Colonic mucosa (tissue), 4 donors: ENCODE measurements around the gene TMEM43. TPM values are rescaled to one million over a fixed set of nuclear protein-coding genes. Genes with fewer than 3 reads are reported as not detected.
A peak's percentile ranks its signal among the peaks of the same experiment; 100 is the strongest.

Experiments
- DNase-seq: peaks from one replicate; pipeline ENCODE4 v3.0.0-alpha.2; 2020
- H3K27ac ChIP-seq: fragments of 200-600 bp; one replicate; pipeline ENCODE4 v1.8.0; 2021
- H3K27me3 ChIP-seq: fragments of 200-600 bp; one replicate; pipeline ENCODE4 v1.8.0; 2021
- H3K36me3 ChIP-seq: fragments of 200-600 bp; one replicate; pipeline ENCODE4 v1.8.0; 2021
- H3K4me1 ChIP-seq: fragments of 200-600 bp; one replicate; pipeline ENCODE4 v1.8.0; 2021; ENCODE audit warnings: mild to moderate bottlenecking
- H3K4me3 ChIP-seq: fragments of 200-600 bp; one replicate; pipeline ENCODE4 v1.8.0; 2021
- H3K9ac ChIP-seq, 2 donors: one replicate each; pipeline ENCODE4 v1.7.0; 2013; ENCODE audit warnings: control low read depth in 2 of 2, low read depth in 2 of 2, low read length in 2 of 2
- H3K9me3 ChIP-seq: fragments of 200-600 bp; one replicate; pipeline ENCODE4 v1.8.0; 2021
- CTCF ChIP-seq: fragments of 200-600 bp; IDR thresholded peaks from one replicate; pipeline ENCODE4 v1.8.0; 2022; ENCODE audit warnings: antibody characterized with exemption, mild to moderate bottlenecking
- intact Hi-C: fragments of 100-400 bp; cut with DNase I; formaldehyde crosslinking; loops from one replicate; pipeline ENCODE4 v1.14.1; 2022
- total RNA-seq, 2 donors: library from RNA; stranded (reverse); fragmentation: NEBNext Ultra II Directional in 1 of 2; extraction: Animal tissue kit (Norgen Biotek cat#: 25700) in 1 of 2; gene quantifications; one replicate each; pipeline ENCODE4 v1.2.1, GENCODE V29; 2021
- donor health status: healthy.
- donor health status: DM: no; HTN: no; CAD: no.
- donor health status: DM: no; HTN: no; CAD: no.

The TMEM43 gene
- total RNA-seq, 2 donors from 2014 or later, result 25.4 to 31.1 TPM

- TF ChIP-seq CTCF, result no peak
- no peak overlapping the region for H3K27ac ChIP-seq
These were observed 7.3 kb downstream of the TMEM43 start for GRCh38 chr3:14132120-14132519.

GRCh38 chr3:14132689-14133088 is 7.8 kb downstream of the TMEM43 start:
- no peak for TF ChIP-seq CTCF
- intact Hi-C loops, result no loop called here
- peaks cover 24% of the 10 kb centered on the region for H3K36me3 ChIP-seq
- DNase-seq, result no peak
- no peak overlapping the region for H3K27ac ChIP-seq
- no peak overlapping the region for H3K4me3 ChIP-seq
- no peaks in the 10 kb centered on the region for H3K9me3 ChIP-seq
- no peaks in the 10 kb centered on the region for H3K27me3 ChIP-seq
- no peaks in the 10 kb centered on the region for H3K4me1 ChIP-seq
- H3K9ac ChIP-seq, result peak overlapping the region in 1 of 2 donors; percentile 61

More at GRCh38 chr3:14132120-14132519, 7.3 kb downstream of the TMEM43 start:
- H3K4me3 ChIP-seq, result no peak overlapping the region
- no peak overlapping the region for H3K9ac ChIP-seq
- no peaks in the 10 kb centered on the region for H3K4me1 ChIP-seq
- H3K27me3 ChIP-seq, result no peaks in the 10 kb centered on the region
- H3K36me3 ChIP-seq, result peaks cover 24% of the 10 kb centered on the region
- H3K9me3 ChIP-seq, result no peaks in the 10 kb centered on the region
- intact Hi-C loops, result no loop called here
- no peak for DNase-seq

- Histone ChIP-seq H3K9ac (peak overlapping the region in 1 of 2 donors; percentile 61), H3K36me3 (peaks cover 28% of the 10 kb centered on the region), H3K27me3 (no peaks in the 10 kb centered on the region), H3K27ac (no peak overlapping the region), H3K9me3 (no peaks in the 10 kb centered on the region), H3K4me3 (no peak overlapping the region), H3K4me1 (no peaks in the 10 kb centered on the region)
- intact Hi-C loops, result no loop called here
- peak; percentile 74 for DNase-seq
- no peak for TF ChIP-seq CTCF
These were observed 8.4 kb downstream of the TMEM43 start for GRCh38 chr3:14133188-14133800.

- peaks cover 28% of the 10 kb centered on the region for H3K36me3 ChIP-seq
- H3K4me3 ChIP-seq, result no peak overlapping the region
- H3K27me3 ChIP-seq, result no peaks in the 10 kb centered on the region
- H3K4me1 ChIP-seq, result no peaks in the 10 kb centered on the region
- no peak overlapping the region for H3K27ac ChIP-seq
- DNase-seq, result no peak
- H3K9ac ChIP-seq, result no peak overlapping the region
- H3K9me3 ChIP-seq, result no peaks in the 10 kb centered on the region
- intact Hi-C loops, result no loop called here
- TF ChIP-seq CTCF, result no peak
These were observed 9.0 kb downstream of the TMEM43 start for GRCh38 chr3:14133876-14134275.

GRCh38 chr3:14134291-14134690 is 9.4 kb downstream of the TMEM43 start:
- Histone ChIP-seq H3K9ac (no peak overlapping the region), H3K4me1 (no peaks in the 10 kb centered on the region), H3K36me3 (peaks cover 28% of the 10 kb centered on the region), H3K4me3 (no peak overlapping the region), H3K27ac (no peak overlapping the region), H3K27me3 (no peaks in the 10 kb centered on the region), H3K9me3 (no peaks in the 10 kb centered on the region)
- no peak for TF ChIP-seq CTCF
- DNase-seq, result no peak
- intact Hi-C loops, result no loop called here
